Measurements from ENCODE around the gene LARP7. TPM values are rescaled to one million over a fixed set of nuclear protein-coding genes. Genes with fewer than 3 reads are reported as not detected.

Gene LARP7
- total RNA-seq, 1 donor from 2014 or later: 35.2 TPM

Small RNA genes lying within 50 kb of the gene (microRNA-seq; reads per million reads assigned to microRNA genes)
- 2.8 reads per million, percentile 19 among the genes with 10 or more reads in this experiment for gene MIR302A (ENCODE audit: borderline microRNAs expressed)
- gene MIR302B (ENCODE audit: borderline microRNAs expressed): 4.0 reads per million, percentile 25 among the genes with 10 or more reads in this experiment
- 0.99 reads per million for gene MIR302C (ENCODE audit: borderline microRNAs expressed)
- gene MIR302D (ENCODE audit: borderline microRNAs expressed): 1.7 reads per million, percentile 3 among the genes with 10 or more reads in this experiment
- gene MIR367 (ENCODE audit: borderline microRNAs expressed): not detected

Other genes starting within 250 kb of the LARP7 start
- gene NEUROG2, start 121.0 kb upstream of the LARP7 start, total RNA-seq: not detected
- 3.4 TPM for gene ZGRF1, start 234 bp upstream of the LARP7 start, total RNA-seq